AML-193 (cell line): Measurements from ENCODE around the gene PIGX.

Experiments
- DNase-seq, 2 experiments: peaks; one replicate each; lab custom pipeline; 2025; lab: John Stamatoyannopoulos, UW

PIGX gene

GRCh38 chr3:196711838-196712513, at the start of gene PIGX, which contains the start of gene CEP19:
TSS of gene PIGX (plus strand) at chr3:196712377.
TSS of gene CEP19 (minus strand) at chr3:196712250. CDS start at chr3:196708657, 3,593 bp downstream.
- peak; percentile 78 to 83 for DNase-seq

DNA sequence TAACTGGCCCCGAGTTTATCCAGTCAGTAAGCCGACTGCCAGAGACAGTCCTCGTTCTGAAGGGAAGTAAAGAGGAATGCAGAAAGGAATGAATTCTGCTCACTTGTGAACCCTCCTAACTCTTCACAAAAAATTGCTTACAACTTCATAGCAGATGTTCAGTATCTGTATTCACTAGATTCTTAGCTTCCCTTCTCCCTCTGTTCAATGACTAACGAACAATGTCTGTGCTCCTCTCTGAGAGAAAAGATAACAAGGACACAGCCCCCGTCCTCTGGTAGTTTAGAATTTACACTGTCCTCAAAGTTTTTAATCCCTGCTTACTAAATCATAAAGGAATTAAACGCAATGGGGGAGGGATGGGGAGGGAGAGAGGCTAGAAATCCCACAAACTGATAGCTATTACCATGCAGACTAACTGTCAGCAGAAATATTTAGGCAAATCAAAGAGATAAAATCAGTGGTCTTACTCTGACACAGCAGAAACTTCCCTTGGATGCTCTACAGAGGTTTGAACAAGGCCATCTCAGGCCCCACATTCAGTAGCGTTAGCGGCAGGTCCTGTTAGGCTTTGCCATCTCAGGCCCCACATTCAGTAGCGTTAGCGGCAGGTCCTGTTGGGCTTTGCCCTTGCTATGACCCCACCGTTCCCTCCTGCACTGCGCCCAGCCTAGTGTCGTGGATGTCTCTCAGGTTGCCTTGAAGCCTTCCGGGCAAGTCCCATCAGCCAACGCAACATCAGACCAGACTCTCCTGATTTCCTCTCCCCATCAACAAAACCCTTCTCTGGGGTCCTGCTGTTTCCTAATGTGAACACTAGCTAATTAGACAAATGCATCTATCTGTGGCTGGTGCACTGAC, 49.2 kb upstream of the PIGX start:
- no peak for DNase-seq

DNA sequence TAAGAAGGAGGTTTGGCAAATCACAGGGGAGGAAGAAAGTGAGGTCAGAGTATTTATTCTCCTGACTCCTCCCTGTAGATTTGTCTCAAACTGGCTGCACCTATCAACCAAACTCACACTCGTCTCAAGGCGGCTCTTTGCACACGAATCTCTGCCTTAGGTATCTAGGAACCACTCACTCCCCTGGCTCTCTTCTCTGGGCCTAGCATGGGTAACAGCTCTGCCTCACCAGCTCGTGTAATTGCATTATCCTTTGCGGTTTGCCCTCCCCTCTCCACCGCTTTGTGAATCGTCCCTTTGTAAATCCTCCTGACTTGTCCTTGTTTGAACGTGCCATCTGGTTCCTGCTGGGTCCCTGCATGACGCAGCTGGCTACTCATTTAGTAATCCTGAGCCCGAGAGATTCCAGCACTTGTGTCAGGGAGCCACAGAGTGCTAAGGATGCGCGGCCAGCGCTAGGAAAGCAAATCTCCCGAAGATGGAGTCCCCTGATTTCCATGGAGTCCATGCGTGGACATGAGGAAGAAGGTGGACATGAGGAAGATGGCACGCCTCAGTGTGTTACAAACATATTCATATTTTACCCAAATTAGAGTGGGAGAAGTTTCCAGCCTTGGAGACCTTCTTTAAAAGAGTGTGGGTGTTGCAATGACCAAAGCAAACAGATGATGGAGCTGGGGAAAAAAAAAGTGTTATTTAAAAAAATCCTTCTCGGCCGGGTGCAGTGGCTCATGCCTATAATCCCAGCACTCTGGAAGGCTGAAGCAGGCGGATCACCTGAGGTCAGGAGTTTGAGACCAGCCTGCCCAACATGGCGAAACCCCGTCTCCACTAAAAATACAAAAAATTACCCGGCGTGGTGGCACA, 45.9 kb upstream of the PIGX start:
- no peak for DNase-seq

GRCh38 chr3:196667056-196667825, 44.9 kb upstream of the PIGX start:
- no peak for DNase-seq

GRCh38 chr3:196670339-196670738, 41.8 kb upstream of the PIGX start:
- DNase-seq: no peak

GRCh38 chr3:196673632-196674031, 38.5 kb upstream of the PIGX start:
- no peak for DNase-seq

DNA sequence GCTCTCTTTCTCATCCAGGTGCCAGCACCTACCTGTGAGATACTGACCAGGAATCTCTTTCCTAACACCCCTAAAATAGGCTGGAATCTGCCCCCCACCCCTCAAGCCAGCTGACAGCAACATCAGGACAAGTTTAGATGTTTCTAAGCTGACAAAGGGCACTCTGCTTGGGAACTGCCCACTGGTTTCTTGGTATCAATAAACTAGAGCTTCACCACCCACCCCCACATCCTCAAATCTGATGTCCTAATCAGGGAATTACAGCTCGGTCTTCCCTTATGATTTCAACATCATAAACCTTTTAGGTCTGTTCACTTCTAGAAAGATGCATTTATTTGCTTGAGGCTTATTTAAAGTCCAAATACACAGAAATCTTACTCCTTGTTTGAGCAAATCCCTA, 34.8 kb upstream of the PIGX start:
- DNase-seq: no peak

GRCh38 chr3:196677931-196678330, 34.2 kb upstream of the PIGX start:
- no peak for DNase-seq

GRCh38 chr3:196684548-196685407, 27.4 kb upstream of the PIGX start:
- peak; percentile 82 to 90 for DNase-seq

GRCh38 chr3:196686436-196686835, 25.7 kb upstream of the PIGX start:
- no peak for DNase-seq

GRCh38 chr3:196688349-196688748, 23.8 kb upstream of the PIGX start:
- DNase-seq: peak; percentile 100

GRCh38 chr3:196689941-196690660, 22.1 kb upstream of the PIGX start:
- no peak for DNase-seq

GRCh38 chr3:196691386-196691785, 20.8 kb upstream of the PIGX start:
- no peak for DNase-seq

DNA sequence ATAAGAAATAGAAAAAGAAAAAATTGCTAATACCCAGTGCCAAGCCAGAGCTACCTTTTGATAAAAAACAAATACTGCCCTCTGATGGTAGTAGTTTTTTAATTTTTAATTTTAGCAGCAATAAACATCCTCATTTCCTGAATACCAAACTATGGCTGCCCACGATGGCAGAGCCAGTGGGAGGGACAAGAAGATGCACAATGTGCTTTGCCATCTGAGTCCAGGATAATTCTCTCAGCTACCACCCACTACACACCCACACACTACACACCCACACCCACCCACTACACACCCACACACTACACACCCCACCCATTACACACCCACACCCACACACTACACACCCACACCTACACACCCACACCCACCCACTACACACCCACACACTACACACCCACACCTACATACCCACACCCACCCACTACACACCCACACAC, 18.0 kb upstream of the PIGX start:
- DNase-seq: peak; percentile 61 to 66

DNA sequence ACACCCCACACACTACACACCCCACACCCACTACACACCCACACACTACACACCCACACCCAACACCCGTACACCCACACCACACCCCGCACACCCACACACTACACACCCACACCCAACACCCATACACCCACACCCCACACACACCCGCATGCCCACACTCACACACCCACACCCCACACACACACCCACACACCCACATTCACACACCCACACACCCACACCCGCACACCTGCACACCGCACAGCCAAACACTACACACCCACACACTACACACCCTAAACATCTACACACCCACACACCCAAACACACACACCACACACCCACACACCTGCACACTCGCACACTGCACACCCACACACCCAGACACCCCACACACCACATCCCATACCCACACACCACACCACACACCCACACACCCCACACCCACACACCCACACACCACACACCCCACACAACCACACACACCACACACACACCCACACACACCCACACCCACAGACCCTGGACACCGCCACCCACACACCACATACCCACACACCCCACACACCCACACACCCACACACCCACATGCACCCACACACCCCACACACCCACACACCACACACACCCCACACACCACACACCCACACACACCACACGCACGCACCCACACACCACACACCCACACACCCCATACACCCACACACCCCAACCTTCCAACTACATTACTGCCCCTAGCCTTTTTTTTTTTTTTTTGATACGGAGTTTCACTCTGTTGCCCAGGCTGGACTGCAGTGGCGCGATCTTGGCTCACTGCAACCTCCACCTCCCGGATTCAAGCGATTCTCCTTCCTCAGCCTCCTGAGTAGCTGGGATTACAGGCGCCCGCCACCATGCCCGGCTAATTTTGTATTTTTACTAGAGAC, 17.0 kb upstream of the PIGX start:
- no peak for DNase-seq

DNA sequence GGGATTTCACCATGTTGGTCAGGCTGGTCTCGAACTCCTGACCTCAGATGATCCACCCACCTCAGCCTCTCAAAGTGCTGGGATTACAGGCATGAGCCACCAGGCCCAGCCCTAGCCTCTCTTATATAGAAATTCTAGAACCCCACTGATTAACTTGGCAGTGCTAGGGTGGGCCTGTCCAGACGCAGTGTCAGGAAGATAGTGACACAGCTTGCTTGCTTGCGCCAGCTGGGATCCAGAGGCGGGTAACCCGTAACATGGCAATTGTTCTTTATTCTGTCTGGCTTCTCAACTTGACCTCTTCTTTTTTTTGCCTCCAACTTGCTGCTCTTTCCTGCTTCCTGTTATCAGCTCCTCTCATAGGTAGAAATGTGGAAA, 16.3 kb upstream of the PIGX start:
- no peak for DNase-seq

DNA sequence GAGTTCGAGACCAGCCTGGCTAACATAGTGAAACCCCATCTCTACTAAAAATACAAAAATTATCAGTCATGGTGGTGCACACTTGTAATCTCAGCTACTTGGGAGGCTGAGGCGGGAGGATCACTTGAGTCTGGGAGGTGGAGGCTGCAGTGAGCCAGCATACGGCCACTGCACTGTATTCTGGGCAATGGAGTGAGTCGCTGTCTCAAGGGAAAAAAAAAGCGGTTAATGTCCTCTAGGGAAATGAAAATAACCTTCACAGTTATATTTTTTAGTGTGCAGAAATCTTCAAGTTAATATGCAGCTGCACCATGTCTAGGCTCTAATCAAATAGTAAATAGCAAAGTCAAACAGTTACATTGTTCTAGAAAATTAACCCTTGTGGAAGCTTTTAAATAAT, 14.9 kb upstream of the PIGX start:
- no peak for DNase-seq

DNA sequence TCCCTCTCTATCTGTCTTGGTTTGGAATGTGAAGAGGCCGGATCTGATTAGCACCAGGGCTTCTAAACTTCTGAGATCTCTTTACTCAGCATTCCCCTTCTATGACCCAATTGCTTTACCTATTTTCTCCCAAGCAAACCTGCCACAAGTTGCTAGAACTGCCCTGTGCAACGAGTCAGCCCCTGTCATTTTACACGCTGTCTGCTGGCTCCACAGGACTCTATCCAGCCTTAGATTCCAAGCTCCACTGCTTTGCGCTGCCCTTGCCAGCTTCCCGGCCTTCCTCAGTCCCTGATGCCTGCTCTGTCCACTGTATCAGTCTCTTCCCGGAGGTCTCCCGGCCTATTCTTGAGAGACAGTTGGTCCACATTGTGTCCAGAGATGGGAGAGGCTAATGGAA, 12.4 kb upstream of the PIGX start:
- no peak for DNase-seq

DNA sequence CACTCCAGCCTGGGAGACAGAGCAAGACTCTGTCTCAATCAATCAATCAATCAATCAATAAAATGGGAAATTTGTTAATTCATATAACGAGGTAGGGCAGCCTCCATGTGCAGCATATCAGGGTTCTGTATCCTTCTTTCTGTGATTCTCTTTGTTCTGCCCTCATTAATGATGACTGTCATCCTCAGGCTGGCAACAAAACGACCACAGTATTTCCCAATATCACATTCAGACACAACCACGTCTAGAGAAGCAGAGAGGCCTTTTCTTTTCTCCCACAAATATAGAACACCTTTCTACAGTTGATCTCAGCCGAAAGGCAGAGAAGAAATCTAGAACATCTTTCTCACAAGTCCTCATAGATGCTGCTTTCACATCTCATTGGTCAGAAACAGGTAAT, 11.4 kb upstream of the PIGX start:
- peak; percentile 59 to 60 for DNase-seq
